ENCODE measurements around the gene TRIP6. TPM values are rescaled to one million over a fixed set of nuclear protein-coding genes. Genes with fewer than 3 reads are reported as not detected.

TRIP6 gene
- total and polyA plus RNA-seq, 2 of the 8 experiments (the other 6 are each of a cell fraction or from before 2014, with no cell fraction given): 88.4 to 103 TPM

DNA sequence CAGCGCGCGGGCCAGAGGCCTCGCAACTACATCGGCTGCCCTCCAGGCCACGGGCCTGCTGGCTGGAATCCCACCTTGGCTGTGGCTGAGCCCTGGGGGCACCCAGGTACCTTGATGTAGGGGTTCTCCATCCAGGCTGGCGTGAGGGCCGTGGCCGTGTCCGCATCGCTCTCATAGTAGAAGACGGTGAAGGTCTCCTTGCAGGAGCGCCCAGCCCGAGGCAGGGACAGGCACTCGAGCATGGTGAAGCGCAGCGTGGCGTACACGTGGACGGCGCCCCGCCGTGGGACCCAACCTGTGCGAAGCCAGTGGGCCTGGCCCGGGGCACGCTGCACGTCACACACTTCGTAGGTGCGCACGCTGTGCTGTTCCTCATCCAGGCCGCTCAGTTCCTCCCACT is 43.7 kb upstream of the TRIP6 start:
- H2BK20ac ChIP-seq (ENCODE audit: low read length): no peak overlapping the region
- no peaks in the 10 kb centered on the region for H3K27me3 ChIP-seq (replicated peaks in 1 of 4; ENCODE audit: control insufficient read depth in 3 of 4, extremely low read depth in 1 of 4, insufficient read depth in 3 of 4, low read length in 3 of 4)
- no peak overlapping the region for H3K4ac ChIP-seq (replicated peaks; ENCODE audit: insufficient read length, low read depth, low read length)
- H3K9me3 ChIP-seq (ENCODE audit: insufficient read depth in 2 of 2, low read depth in 1 of 2, low read length in 1 of 2): no peaks in the 10 kb centered on the region
- no peak overlapping the region for H3K4me2 ChIP-seq (ENCODE audit: insufficient read depth in 1 of 2, low read depth in 2 of 2, low read length in 2 of 2)
- ChIA-PET POLR2A (ENCODE audit: partially characterized antibody) (interaction anchor here (1.2 to 6.5 kb wide), 3 partner anchors 14 to 51 kb away, joined by 4 to 76 read pairs (median 8); partner anchors contain the start of gene SRRT), CTCF (ENCODE audit: partially characterized antibody) (interaction anchor here (0.6 to 5.2 kb wide), 8 partner anchors 12 to 1933 kb away, joined by 3 to 48 read pairs (median 4); partner anchors contain the start of genes POP7 and SLC12A9)
- H3K23ac ChIP-seq (ENCODE audit: insufficient read length): no peak overlapping the region
- peaks cover 5% of the 10 kb centered on the region; the same call in 1 of the 2 replicates for H3K79me1 ChIP-seq (ENCODE audit: low read depth, low read length)
- H3K18ac ChIP-seq (ENCODE audit: extremely low read depth, low read length): no peak overlapping the region
- H3K27ac ChIP-seq (ENCODE audit: low read depth, low read length): no peak overlapping the region
- H3K4me3 ChIP-seq (ENCODE audit: extremely low read depth in 1 of 4, insufficient read depth in 2 of 4, low read depth in 3 of 4, low read length in 4 of 4): no peak overlapping the region
- H3K79me2 ChIP-seq (ENCODE audit: control insufficient read depth in 1 of 2, insufficient read depth in 2 of 2, low read length in 2 of 2): peaks cover 7 to 38% of the 10 kb centered on the region in 2 experiments
- no peak overlapping the region for H2AFZ ChIP-seq (ENCODE audit: low read length)
- H2BK120ac ChIP-seq (replicated peaks; ENCODE audit: low read depth, low read length): no peak overlapping the region
- peaks cover 23 to 52% (median 44%) of the 10 kb centered on the region in 4 experiments; a peak in 7 of 8 replicates for H3K36me3 ChIP-seq (ENCODE audit: control insufficient read depth in 2 of 4, insufficient read depth in 4 of 4, low read length in 3 of 4)
- no peak overlapping the region for H4K91ac ChIP-seq (replicated peaks; ENCODE audit: insufficient read length, low read length)
- H3K23me2 ChIP-seq (ENCODE audit: low read depth, low read length): peaks cover 15% of the 10 kb centered on the region; the same call in 1 of the 2 replicates
- H4K20me1 ChIP-seq (replicated peaks in 1 of 2; ENCODE audit: control insufficient read depth in 1 of 2, insufficient read depth in 2 of 2, low read length in 2 of 2): peaks cover 14 to 25% of the 10 kb centered on the region in 2 experiments
- DNase-seq (ENCODE audit: low read depth in 1 of 2, low spot score in 2 of 2) (no peak), FAIRE-seq (no peak)
- TF ChIP-seq TBP (IDR thresholded peaks at IDR 0.05; ENCODE audit: low read depth, low read length) (no peak), JUN (IDR thresholded peaks at IDR 0.05; ENCODE audit: low read depth, low read length) (no peak), POU5F1 (IDR thresholded peaks at IDR 0.05; ENCODE audit: low read depth, low read length) (no peak), KDM4A (IDR thresholded peaks at IDR 0.05; ENCODE audit: low read depth, low read length, severe bottlenecking) (no peak)
- TF ChIP-seq, protein P1, sequence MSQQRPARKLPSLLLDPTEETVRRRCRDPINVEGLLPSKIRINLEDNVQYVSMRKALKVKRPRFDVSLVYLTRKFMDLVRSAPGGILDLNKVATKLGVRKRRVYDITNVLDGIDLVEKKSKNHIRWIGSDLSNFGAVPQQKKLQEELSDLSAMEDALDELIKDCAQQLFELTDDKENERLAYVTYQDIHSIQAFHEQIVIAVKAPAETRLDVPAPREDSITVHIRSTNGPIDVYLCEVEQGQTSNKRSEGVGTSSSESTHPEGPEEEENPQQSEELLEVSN (IDR thresholded peaks at IDR 0.05): no peak
- peaks cover 0 to 11% (median 7%) of the 10 kb centered on the region in 4 experiments; a peak in 6 of 7 replicates for H3K4me1 ChIP-seq (replicated peaks in 1 of 4; ENCODE audit: control insufficient read depth in 3 of 4, insufficient read depth in 4 of 4, low read length in 3 of 4)
- peak overlapping the region; percentile 82 for H4K8ac ChIP-seq (ENCODE audit: extremely low read depth, insufficient read depth, low read length)
- no peak overlapping the region for H3K9ac ChIP-seq (replicated peaks in 1 of 4; ENCODE audit: extremely low read depth in 1 of 4, low read depth in 3 of 4, low read length in 3 of 4)
- 0 out of 2 replicates have a peak overlapping the region, but pooled peaks have one; percentile 8 for H2BK5ac ChIP-seq (ENCODE audit: low read depth, low read length)
- no peak overlapping the region for H4K5ac ChIP-seq (ENCODE audit: insufficient read length, low read depth, low read length)
- WGBS, 2 experiments (ENCODE audit: extremely low coverage in 1 of 2, insufficient coverage in 1 of 2, insufficient read length in 1 of 2, insufficient replicate concordance in 2 of 2, low coverage in 1 of 2, low lambda C conversion rate in 2 of 2, missing lambda C conversion rate in 1 of 2): 98% methylated on average over 31 of the region's 31 CpGs; no CpG with 5 or more reads in 1 of the 2 experiments
- H2BK15ac ChIP-seq (ENCODE audit: low read length): no peak overlapping the region
- H2AK5ac ChIP-seq (ENCODE audit: low read depth, low read length): no peak overlapping the region
- H3K14ac ChIP-seq (ENCODE audit: insufficient read length): no peak overlapping the region
- H3K56ac ChIP-seq (replicated peaks; ENCODE audit: insufficient read length, low read depth, low read length): no peak overlapping the region
- H2BK12ac ChIP-seq (ENCODE audit: low read depth, low read length): no peak overlapping the region
